Measurements from ENCODE around the gene PI4KB. TPM values are rescaled to one million over a fixed set of nuclear protein-coding genes. Genes with fewer than 3 reads are reported as not detected.

The PI4KB gene
- polyA plus RNA-seq, 1 of the 3 experiments (the other 2 are of a cell fraction): 62.9 TPM

- Histone ChIP-seq H3K9me3 (no peaks in the 10 kb centered on the region), H3K9ac (no peak overlapping the region), H4K20me1 (ENCODE audit: insufficient read depth) (no peaks in the 10 kb centered on the region), H3K27ac (ENCODE audit: low read depth in 2 of 2, low read length in 1 of 2) (no peak overlapping the region), H3K36me3 (replicated peaks in 1 of 2; ENCODE audit: control insufficient read depth in 1 of 2, insufficient read depth in 2 of 2, low read length in 1 of 2) (no peaks in the 10 kb centered on the region), H3K4me2 (no peak overlapping the region), H2AFZ (ENCODE audit: low read depth) (no peak overlapping the region), H3K9me2 (no peaks in the 10 kb centered on the region), H3K4me3 (ENCODE audit: low read depth in 2 of 2, low read length in 1 of 2) (no peak overlapping the region), H3F3A (replicated peaks; ENCODE audit: insufficient read depth) (no peaks in the 10 kb centered on the region), H3K79me2 (ENCODE audit: insufficient read depth) (no peaks in the 10 kb centered on the region), H3K4me1 (ENCODE audit: control insufficient read depth in 1 of 2, insufficient read depth in 2 of 2, low read depth in 1 of 2, low read length in 1 of 2) (peaks cover 0 to 15% of the 10 kb centered on the region in 2 experiments; a peak in 1 of 4 replicates), H3K27me3 (ENCODE audit: insufficient read depth) (no peaks in the 10 kb centered on the region)
- ChIA-PET CTCF (interaction anchor here (1.2 to 2.5 kb wide), 3 partner anchors 19 to 68 kb away, joined by 4 to 10 read pairs (median 5); no protein-coding TSS in a partner anchor), POLR2A (no interaction called here)
- 77% methylated on average over 10 of the region's 20 CpGs for WGBS (ENCODE audit: low lambda C conversion rate)
- TF ChIP-seq FOXJ3 (CRISPR knock-in tag; IDR thresholded peaks at IDR 0.05): no peak
- TF ChIP-seq, protein P1, sequence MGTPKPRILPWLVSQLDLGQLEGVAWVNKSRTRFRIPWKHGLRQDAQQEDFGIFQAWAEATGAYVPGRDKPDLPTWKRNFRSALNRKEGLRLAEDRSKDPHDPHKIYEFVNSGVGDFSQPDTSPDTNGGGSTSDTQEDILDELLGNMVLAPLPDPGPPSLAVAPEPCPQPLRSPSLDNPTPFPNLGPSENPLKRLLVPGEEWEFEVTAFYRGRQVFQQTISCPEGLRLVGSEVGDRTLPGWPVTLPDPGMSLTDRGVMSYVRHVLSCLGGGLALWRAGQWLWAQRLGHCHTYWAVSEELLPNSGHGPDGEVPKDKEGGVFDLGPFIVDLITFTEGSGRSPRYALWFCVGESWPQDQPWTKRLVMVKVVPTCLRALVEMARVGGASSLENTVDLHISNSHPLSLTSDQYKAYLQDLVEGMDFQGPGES (IDR thresholded peaks at IDR 0.05; ENCODE audit: low read depth, low read length): no peak
- no peak for DNase-seq
These were observed 41.4 kb upstream of the PI4KB start for GRCh38 chr1:151368393-151369301.

DNA sequence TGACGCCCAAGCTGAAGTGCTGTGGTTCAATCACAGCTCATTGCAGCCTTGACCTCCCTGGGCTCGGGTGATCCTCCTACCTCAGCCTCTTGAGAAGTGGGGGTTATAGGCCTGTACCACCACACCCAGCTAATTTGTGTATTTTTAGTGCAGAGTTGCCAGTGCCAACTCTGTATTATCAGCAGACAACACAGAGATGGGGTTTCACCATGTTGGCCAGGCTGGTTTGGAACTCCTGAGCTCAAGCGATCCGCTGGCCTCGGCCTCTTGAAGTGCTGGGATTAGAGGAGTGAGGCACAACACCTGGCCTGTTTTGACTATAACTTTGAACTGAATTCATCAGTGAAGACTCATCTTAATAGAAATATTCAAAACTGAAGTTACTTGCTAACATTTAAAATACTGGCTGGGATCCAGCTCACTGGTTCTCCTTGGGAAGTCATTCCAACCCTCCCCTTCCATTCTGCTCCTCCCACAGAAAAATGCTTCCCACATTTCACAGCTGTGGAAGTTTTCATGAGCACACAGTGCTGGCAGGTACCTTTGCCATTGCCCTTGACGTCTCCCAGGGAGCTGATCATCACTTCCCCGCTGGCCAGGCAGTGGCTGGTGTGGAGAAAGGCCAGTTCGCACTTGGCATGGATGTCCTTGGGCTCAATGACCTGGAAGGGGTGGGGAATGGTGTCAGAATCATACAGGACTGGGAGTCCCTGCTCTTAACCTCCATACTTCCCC, 40.6 kb upstream of the PI4KB start:
- CTCF ChIA-PET: interaction anchor here (0.7 to 2.5 kb wide), 4 partner anchors 18 to 67 kb away, joined by 3 to 10 read pairs (median 4); no protein-coding TSS in a partner anchor
- no peaks in the 10 kb centered on the region for H3K79me2 ChIP-seq (ENCODE audit: insufficient read depth)
- H2AFZ ChIP-seq (ENCODE audit: low read depth): no peak overlapping the region
- no peak for DNase-seq
- POLR2A ChIA-PET: no interaction called here
- H3K4me1 ChIP-seq (ENCODE audit: control insufficient read depth in 1 of 2, insufficient read depth in 2 of 2, low read depth in 1 of 2, low read length in 1 of 2): peaks cover 0 to 15% of the 10 kb centered on the region in 2 experiments; a peak in 1 of 4 replicates
- H4K20me1 ChIP-seq (ENCODE audit: insufficient read depth): no peaks in the 10 kb centered on the region
- no peak overlapping the region for H3K4me2 ChIP-seq
- H3K9me2 ChIP-seq: no peaks in the 10 kb centered on the region
- no peaks in the 10 kb centered on the region for H3K9me3 ChIP-seq
- TF ChIP-seq RFX5 (IDR thresholded peaks at IDR 0.05; ENCODE audit: low read length) (no peak), POLR2AphosphoS5 (IDR thresholded peaks at IDR 0.05; ENCODE audit: low read depth, low read length) (no peak), FOSL2 (IDR thresholded peaks at IDR 0.05; ENCODE audit: borderline replicate concordance, low read depth) (no peak), USF1 (IDR thresholded peaks at IDR 0.05; ENCODE audit: borderline replicate concordance, low read depth) (no peak), MAX (IDR thresholded peaks at IDR 0.05; ENCODE audit: low read depth) (no peak), JUND (IDR thresholded peaks at IDR 0.05) (no peak), CTCF (IDR thresholded peaks at IDR 0.05) (no peak), EZH2phosphoT487 (IDR thresholded peaks at IDR 0.05; ENCODE audit: borderline replicate concordance, low read depth) (no peak), FOXM1 (IDR thresholded peaks at IDR 0.05; ENCODE audit: low read depth) (no peak), RAD21 (IDR thresholded peaks at IDR 0.05; ENCODE audit: low read length) (no peak), NFIC (IDR thresholded peaks at IDR 0.05; ENCODE audit: borderline replicate concordance) (no peak), FOXJ3 (CRISPR knock-in tag; IDR thresholded peaks at IDR 0.05) (no peak), MXI1 (IDR thresholded peaks at IDR 0.05; ENCODE audit: low read depth, low read length) (no peak), NRF1 (IDR thresholded peaks at IDR 0.05; ENCODE audit: low read depth, low read length) (no peak), ZBTB33 (IDR thresholded peaks at IDR 0.05; ENCODE audit: borderline replicate concordance, low read depth) (no peak)
- no peak overlapping the region for H3K4me3 ChIP-seq (ENCODE audit: low read depth in 2 of 2, low read length in 1 of 2)
- H3K36me3 ChIP-seq (replicated peaks in 1 of 2; ENCODE audit: control insufficient read depth in 1 of 2, insufficient read depth in 2 of 2, low read length in 1 of 2): no peaks in the 10 kb centered on the region
- no peaks in the 10 kb centered on the region for H3K27me3 ChIP-seq (ENCODE audit: insufficient read depth)
- WGBS (ENCODE audit: low lambda C conversion rate): 73% methylated on average over 8 of the region's 8 CpGs
- no peaks in the 10 kb centered on the region for H3F3A ChIP-seq (replicated peaks; ENCODE audit: insufficient read depth)
- H3K9ac ChIP-seq: no peak overlapping the region
- no peak overlapping the region for H3K27ac ChIP-seq (ENCODE audit: low read depth in 2 of 2, low read length in 1 of 2)
